NOMO-1 treated with DMSO at 0.1 percent for 48 hours (cell line): Measurements from ENCODE around the gene FAHD2A.
"Not testable (repeated sequence)": the region's sequence is repeated elsewhere in the genome, so short reads cannot be mapped to it uniquely, and the experiment has no call there.

Source experiments
- DNase-seq: peaks from one replicate; lab custom pipeline; 2025; ENCODE audit not compliant: unreplicated experiment; lab: John Stamatoyannopoulos, UW

Gene FAHD2A, protein sequence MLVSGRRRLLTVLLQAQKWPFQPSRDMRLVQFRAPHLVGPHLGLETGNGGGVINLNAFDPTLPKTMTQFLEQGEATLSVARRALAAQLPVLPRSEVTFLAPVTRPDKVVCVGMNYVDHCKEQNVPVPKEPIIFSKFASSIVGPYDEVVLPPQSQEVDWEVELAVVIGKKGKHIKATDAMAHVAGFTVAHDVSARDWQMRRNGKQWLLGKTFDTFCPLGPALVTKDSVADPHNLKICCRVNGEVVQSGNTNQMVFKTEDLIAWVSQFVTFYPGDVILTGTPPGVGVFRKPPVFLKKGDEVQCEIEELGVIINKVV

DNA sequence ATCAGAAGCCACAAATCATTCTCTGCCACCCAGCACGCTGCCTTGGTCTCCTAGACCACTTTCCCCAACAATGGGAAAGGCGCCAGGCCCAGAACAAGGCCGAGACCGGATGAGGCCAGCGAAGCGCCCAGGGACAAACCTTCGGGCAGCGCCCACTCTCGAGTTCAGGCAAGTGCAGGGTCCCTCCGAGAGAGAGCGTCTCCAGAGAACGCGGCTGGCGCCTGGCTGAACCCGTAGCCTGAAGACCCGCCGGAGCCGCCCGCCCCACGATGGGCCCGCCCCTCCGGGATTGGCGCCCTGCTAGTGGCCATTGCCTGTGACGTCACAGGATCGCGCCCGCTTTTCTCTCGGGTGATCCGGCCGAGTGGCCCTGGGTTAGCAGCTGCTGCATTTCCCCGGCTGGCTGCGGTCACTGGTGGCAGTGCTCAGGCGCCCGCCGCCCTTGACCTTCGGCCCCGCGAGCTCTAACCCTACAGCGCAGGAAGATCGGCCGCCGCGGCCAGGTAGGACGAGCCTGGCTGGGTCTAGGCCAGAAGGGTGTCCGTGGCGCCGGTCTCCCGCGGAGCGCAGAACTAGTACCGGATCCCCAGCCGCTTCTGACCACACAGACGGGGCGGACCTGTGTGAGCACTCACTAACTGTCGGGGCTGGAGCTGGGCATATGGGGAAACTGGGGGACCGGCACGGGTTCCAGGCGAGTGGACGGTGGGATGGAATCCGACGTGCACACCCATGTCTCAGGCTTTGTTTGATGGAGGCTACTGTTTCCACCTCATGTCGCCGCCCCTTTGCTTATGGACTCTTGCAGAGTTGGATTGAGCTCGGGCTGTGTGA lies at the start of gene FAHD2A:
FAHD2A (plus strand) TSS at position 339 of the 834 bp plus-strand sequence. CDS start 2,851 bp downstream, outside the sequence.
- peak; percentile 83 for DNase-seq

DNA sequence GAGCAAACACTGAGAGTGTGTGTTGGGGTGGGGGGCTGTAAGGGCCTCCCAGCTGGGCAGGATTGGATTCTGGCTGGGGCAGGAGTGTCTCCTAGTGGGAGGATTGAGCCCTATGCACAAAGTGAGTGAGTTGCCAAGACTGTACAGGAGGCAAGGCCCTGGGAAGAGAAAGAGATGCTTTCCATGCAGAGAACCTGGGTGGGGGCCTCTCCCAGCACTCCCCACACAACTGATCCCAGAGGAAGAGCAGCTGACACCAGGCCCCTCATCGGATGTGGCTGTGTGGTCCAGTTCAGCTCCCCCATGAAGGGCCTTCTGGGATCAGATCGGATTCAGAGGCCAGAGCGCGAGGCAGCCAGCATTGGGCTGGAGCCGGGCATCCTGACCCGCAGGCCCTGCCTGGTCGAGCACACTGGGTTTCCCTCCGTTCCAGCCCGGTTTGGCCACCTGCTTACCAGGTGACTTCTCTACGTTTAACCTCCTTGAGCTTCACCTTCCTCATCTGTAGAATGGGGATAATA lies 49.4 kb upstream of the FAHD2A start:
- no peak for DNase-seq

DNA sequence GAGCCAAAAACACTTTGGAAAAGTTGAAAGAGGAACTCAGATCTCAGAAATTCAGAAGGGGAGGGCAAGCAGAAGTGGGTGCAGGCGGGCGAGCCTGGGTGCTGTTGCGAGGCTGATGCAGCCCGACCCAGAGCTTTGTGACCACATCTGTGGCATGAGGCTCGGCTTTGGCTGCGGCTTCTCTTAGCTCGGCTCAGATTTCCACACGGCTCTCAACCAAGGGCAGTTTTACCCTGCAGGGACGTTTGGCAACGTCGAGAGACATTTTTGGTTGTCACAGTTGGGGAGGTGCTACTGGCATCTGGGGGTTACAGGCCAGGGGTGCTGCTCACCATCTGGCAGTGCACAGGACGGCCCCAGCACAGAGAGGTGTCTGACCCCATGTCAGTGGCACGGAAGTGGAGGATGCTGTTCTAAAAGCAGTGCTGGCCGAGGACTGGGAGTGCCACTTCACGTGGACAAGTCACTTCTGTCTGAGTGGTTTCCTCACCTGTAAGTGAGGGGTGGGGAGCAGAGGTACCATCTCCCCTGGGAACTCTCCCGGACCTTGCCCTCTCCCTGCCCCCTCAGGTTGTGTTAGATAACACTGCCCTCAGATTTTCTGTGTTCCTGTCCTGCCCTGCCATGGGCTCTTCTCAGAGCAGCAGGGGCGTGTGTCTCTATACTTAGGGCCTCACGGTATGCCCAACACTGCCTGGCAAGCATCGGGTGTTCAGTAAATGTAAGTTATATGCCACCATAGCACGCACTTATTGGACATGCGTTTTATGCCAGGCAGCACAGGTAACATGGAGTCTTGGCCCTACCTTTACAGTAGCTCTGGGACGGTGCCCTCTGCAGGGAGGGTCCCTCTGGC lies 48.7 kb upstream of the FAHD2A start:
- DNase-seq: no peak

DNA sequence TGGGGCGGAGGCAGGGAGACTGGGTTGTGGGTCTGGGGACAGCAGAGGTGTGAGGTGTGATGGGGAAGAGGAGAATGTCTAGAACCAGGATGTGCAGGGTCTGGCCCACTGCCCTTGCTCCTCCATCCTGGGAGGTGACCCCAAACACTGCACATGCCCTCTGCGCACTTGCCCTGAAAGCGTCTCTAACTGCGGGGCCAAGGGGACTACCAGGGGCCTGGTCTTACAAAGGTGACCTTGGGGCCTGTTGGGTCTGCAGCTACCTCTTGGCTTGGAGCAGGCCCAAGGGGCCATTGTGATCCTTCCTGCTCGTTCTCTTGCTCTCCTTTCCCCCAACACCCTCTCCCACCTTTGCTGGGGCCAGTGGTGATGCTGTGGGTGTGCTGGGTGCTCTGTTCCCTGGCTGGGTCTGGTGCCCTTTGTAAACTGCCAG lies 48.0 kb upstream of the FAHD2A start:
- DNase-seq: no peak

GRCh38 chr2:95354925-95355324 lies 47.6 kb upstream of the FAHD2A start:
- no peak for DNase-seq

GRCh38 chr2:95355486-95355885 lies 47.0 kb upstream of the FAHD2A start:
- DNase-seq: not testable (repeated sequence)

- no peak for DNase-seq
Measured at GRCh38 chr2:95356821-95357700, 45.4 kb upstream of the FAHD2A start.

DNA sequence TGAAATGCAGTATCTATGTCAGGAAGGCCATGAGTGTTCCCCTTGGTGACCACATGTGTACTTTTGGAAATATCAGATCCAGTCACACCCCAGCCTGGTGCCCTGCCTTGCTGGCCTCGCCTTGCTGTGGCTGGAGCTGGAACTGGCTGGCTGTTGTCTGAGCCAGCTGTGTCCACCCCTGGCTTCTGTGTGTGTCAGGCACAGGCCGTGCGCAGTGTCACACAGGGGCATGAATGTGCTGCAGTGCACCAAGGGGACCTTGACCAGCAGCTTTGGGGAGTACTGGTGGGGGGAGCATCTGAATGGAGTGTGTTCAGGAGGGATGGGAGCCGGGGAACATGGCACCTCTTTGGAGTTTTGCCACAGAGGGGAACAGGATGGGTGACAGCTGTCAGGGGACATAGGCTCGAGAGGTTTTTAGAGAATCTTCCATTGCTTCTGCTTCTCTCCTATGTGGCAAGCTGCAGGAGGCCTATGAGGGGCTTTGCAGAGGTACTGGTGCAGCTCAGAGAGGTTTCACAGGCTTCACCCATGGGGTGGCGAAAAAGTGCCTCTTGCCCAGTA lies 44.7 kb upstream of the FAHD2A start:
- DNase-seq: no peak

- no peak for DNase-seq
Measured at GRCh38 chr2:95359031-95359430, 43.5 kb upstream of the FAHD2A start.

GRCh38 chr2:95359501-95359930 lies 43.0 kb upstream of the FAHD2A start:
- no peak for DNase-seq

DNA sequence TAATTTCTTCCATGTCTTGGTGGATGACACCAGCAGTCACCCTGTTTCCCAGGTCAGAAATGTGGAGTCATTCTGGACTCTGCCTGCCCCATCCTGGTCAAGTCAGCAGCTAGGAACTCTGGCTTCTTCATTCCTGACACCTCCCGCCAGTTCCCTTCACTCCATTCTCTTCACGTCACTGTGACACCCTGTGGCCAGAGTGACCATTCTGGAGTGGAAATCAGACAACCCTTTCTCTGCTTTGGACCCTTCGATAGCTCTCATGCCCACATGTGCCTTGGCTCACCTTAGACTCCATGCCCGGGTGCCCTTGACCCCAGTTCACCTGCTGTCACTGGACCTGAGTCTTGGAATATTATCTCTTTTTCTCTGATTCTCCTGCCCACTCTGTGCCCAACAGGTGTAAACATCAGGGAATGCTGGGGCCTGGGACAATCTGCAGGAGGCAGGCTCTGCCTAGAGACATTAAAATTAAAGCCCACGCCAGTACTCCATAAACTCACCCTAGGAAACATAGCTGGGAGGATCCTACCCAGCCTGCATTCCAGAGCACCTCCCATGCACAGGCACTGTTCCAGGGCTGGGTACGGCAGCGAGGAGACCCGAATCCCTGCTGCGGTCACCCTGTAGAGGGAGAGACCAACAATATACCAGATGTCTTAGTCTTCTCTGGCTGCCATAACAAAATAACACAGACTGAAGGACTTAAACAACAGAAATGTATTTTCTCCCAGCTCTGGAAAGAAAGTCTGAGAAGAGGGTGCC lies 41.1 kb upstream of the FAHD2A start:
- DNase-seq: no peak

DNA sequence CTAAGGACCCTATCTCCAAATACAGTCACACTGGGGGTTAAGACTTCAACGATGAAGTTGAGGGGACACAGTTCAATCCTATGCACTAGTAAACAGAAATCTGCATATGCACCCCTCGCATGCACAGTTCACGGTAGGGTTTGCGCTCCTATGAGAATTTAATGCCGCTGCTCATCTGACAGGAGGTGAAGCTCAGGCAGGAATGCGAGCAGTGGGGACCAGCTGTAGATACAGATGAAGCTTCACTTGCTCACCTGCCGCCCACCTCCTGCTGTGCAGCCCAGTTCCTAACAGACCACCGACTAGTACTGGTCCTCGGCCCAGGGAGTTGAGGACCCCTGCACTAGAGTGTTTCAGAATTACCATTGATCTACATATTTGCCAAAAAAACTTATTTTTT lies 40.0 kb upstream of the FAHD2A start:
- no peak for DNase-seq

GRCh38 chr2:95366514-95366913 lies 36.0 kb upstream of the FAHD2A start:
- no peak for DNase-seq

GRCh38 chr2:95372216-95372829 lies 30.2 kb upstream of the FAHD2A start:
- DNase-seq: no peak

- no peak for DNase-seq
Measured at GRCh38 chr2:95372845-95373244, 29.7 kb upstream of the FAHD2A start.

GRCh38 chr2:95374029-95374428 lies 28.5 kb upstream of the FAHD2A start:
- DNase-seq: no peak

GRCh38 chr2:95374451-95374920 lies 28.0 kb upstream of the FAHD2A start:
- no peak for DNase-seq

- DNase-seq: no peak
Measured at GRCh38 chr2:95374921-95375471, 27.5 kb upstream of the FAHD2A start.
